ENCODE results near the gene MAP7.

DNA sequence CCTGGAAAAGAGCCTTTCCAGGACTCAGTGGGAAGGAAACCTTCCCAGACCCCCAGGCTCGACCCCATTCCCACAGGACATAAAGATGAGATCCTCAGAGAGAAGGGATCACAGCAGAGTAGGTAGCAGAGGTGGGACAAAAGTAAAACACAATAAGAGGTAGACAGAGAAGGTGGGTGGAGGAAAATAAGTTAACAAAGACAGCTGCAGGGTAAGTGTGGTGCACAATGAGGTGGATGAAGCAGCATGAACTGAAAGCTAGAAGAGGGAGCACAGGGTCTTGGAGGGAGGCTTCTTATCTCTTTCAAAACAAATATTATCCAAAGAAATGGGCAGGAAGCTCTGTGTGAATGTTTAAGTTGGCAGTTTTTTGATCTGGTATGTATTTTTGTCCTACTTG, 14.0 kb upstream of the MAP7 start:
- TF ChIP-seq CTCF (IDR thresholded peaks at IDR 0.05) (no peak), POLR2A (IDR thresholded peaks at IDR 0.05) (no peak)
